ENCODE measurements around the gene CDK5. TPM values are rescaled to one million over a fixed set of nuclear protein-coding genes. Genes with fewer than 3 reads are reported as not detected.

The CDK5 gene
- total and polyA plus RNA-seq, 2 of the 13 experiments (the other 11 are each of a cell fraction or from before 2014, with no cell fraction given): 16.4 to 21.3 TPM

DNA sequence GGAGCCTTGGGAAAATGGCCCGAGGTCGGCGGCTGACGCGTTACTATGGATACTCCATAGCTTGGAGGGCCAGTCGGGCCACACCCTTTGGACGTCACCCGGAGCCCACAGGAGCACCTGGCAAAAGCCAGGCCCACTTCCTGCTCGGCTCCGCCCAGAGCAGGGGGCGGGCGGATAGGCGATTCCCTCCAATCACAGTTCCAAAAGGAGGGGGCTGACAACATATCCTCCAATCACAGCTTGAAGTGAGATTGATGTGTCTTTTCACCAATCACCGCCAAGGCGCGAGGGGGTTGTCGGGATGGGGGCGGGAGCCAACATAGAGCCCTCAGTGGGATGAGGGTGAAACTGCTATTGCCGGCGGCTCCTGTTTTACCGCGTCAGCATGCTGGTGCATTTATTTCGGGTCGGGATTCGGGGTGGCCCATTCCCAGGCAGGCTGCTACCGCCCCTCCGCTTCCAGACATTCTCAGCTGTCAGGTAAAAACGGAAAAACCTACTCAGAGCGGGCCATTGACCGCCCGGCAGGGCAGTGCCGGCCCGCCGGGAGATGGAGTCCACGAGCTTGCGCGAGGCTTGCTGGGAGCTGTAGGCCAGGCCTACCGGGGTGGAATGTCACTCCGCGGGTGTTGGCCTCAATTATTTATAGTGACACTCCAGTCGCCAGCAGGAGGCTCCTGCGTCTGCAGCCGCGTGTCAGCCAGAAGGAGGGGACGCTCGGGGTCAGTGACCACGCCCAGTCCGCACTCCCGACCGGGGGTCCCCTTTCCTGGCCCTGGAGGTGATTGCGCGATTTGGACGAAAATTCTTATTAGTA is 29.4 kb downstream of the CDK5 start, which contains the start of gene ABCB8 (continued):
- TF ChIP-seq THAP8 (CRISPR knock-in tag; IDR thresholded peaks at IDR 0.05; ENCODE audit: borderline replicate concordance) (no peak), ZNF800 (CRISPR knock-in tag; IDR thresholded peaks at IDR 0.05) (no peak), ZNF124 (CRISPR knock-in tag; IDR thresholded peaks at IDR 0.05) (0 out of 2 replicates have a peak, but pooled peaks have one; percentile 27), GATAD2A (CRISPR knock-in tag; IDR thresholded peaks at IDR 0.05) (0 out of 2 replicates have a peak, but pooled peaks have one; percentile 11), SMAD1 (CRISPR knock-in tag; IDR thresholded peaks at IDR 0.05; ENCODE audit: borderline replicate concordance, low read depth) (0 out of 2 replicates have a peak, but pooled peaks have one; percentile 86), ZBTB43 (CRISPR knock-in tag; conservative IDR thresholded peaks at IDR 0.05) (no peak), BHLHE40 (IDR thresholded peaks at IDR 0.05; ENCODE audit: low read length) (no peak), ZNF598 (CRISPR knock-in tag; IDR thresholded peaks at IDR 0.05; ENCODE audit: borderline replicate concordance) (0 out of 2 replicates have a peak, but pooled peaks have one; percentile 31), RFX3 (CRISPR knock-in tag; IDR thresholded peaks at IDR 0.05) (peak; percentile 76), FOXP1 (IDR thresholded peaks at IDR 0.05) (no peak), FOXP1 (CRISPR knock-in tag; IDR thresholded peaks at IDR 0.05) (peak; percentile 21; the same call in 1 of the 2 replicates), ZNF34 (CRISPR knock-in tag; IDR thresholded peaks at IDR 0.05; ENCODE audit: borderline replicate concordance) (no peak), ZNF879 (CRISPR knock-in tag; IDR thresholded peaks at IDR 0.05) (no peak), SIN3A (IDR thresholded peaks at IDR 0.05; ENCODE audit: borderline replicate concordance, low read depth, low read length) (peak; percentile 69; the same call in 1 of the 2 replicates), DBP (CRISPR knock-in tag; IDR thresholded peaks at IDR 0.05; ENCODE audit: not compliant biosample characterization) (no peak), NPAS2 (CRISPR knock-in tag; IDR thresholded peaks at IDR 0.05; ENCODE audit: borderline replicate concordance) (no peak), SP1 (IDR thresholded peaks at IDR 0.05) (no peak), SP1 (CRISPR knock-in tag; IDR thresholded peaks at IDR 0.05) (peak; percentile 55), ZFP37 (CRISPR knock-in tag; IDR thresholded peaks at IDR 0.05; ENCODE audit: borderline replicate concordance) (no peak)
- TF ChIP-seq, protein P1, sequence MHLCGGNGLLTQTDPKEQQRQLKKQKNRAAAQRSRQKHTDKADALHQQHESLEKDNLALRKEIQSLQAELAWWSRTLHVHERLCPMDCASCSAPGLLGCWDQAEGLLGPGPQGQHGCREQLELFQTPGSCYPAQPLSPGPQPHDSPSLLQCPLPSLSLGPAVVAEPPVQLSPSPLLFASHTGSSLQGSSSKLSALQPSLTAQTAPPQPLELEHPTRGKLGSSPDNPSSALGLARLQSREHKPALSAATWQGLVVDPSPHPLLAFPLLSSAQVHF (CRISPR knock-in tag; IDR thresholded peaks at IDR 0.05): no peak; the same call in 1 of the 2 replicates
- TF ChIP-seq, protein P2, sequence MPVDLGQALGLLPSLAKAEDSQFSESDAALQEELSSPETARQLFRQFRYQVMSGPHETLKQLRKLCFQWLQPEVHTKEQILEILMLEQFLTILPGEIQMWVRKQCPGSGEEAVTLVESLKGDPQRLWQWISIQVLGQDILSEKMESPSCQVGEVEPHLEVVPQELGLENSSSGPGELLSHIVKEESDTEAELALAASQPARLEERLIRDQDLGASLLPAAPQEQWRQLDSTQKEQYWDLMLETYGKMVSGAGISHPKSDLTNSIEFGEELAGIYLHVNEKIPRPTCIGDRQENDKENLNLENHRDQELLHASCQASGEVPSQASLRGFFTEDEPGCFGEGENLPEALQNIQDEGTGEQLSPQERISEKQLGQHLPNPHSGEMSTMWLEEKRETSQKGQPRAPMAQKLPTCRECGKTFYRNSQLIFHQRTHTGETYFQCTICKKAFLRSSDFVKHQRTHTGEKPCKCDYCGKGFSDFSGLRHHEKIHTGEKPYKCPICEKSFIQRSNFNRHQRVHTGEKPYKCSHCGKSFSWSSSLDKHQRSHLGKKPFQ (CRISPR knock-in tag; IDR thresholded peaks at IDR 0.05; ENCODE audit: insufficient replicate concordance): no peak

Measured in HepG2 (cell line).